ENCODE data around the gene ARL15.

Gene ARL15

GRCh38 chr5:54171645-54172384, 138.6 kb downstream of the ARL15 start:
- no peak for TF ChIP-seq CTCF (IDR thresholded peaks at IDR 0.05; ENCODE audit: low read length, missing control alignments)
- no peak overlapping the region for H3K4me3 ChIP-seq (replicated peaks; ENCODE audit: low read depth, low read length)
- peak; percentile 55 for DNase-seq (ENCODE audit: low read depth)

GRCh38 chr5:54165687-54166086, 144.7 kb downstream of the ARL15 start:
- H3K4me3 ChIP-seq (replicated peaks; ENCODE audit: low read depth, low read length): no peak overlapping the region
- TF ChIP-seq CTCF (IDR thresholded peaks at IDR 0.05; ENCODE audit: low read length, missing control alignments): no peak
- DNase-seq (ENCODE audit: low read depth): no peak

GRCh38 chr5:54162184-54162583, 148.2 kb downstream of the ARL15 start:
- TF ChIP-seq CTCF (IDR thresholded peaks at IDR 0.05; ENCODE audit: low read length, missing control alignments): no peak
- H3K4me3 ChIP-seq (replicated peaks; ENCODE audit: low read depth, low read length): no peak overlapping the region
- no peak for DNase-seq (ENCODE audit: low read depth)

- DNase-seq (ENCODE audit: low read depth): no peak
- TF ChIP-seq CTCF (IDR thresholded peaks at IDR 0.05; ENCODE audit: low read length, missing control alignments): no peak
- H3K4me3 ChIP-seq (replicated peaks; ENCODE audit: low read depth, low read length): no peak overlapping the region
Measured at GRCh38 chr5:54160329-54160728, 150.0 kb downstream of the ARL15 start.

GRCh38 chr5:54159893-54160195, 150.5 kb downstream of the ARL15 start:
- DNase-seq (ENCODE audit: low read depth): no peak
- no peak for TF ChIP-seq CTCF (IDR thresholded peaks at IDR 0.05; ENCODE audit: low read length, missing control alignments)
- H3K4me3 ChIP-seq (replicated peaks; ENCODE audit: low read depth, low read length): no peak overlapping the region

- TF ChIP-seq CTCF (IDR thresholded peaks at IDR 0.05; ENCODE audit: low read length, missing control alignments): no peak
- no peak overlapping the region for H3K4me3 ChIP-seq (replicated peaks; ENCODE audit: low read depth, low read length)
- no peak for DNase-seq (ENCODE audit: low read depth)
Measured at GRCh38 chr5:54159153-54159892, 151.1 kb downstream of the ARL15 start.

All from fibroblast of pulmonary artery (primary cell).